Measurements from ENCODE around the gene ARHGEF25.

The ARHGEF25 gene

DNA sequence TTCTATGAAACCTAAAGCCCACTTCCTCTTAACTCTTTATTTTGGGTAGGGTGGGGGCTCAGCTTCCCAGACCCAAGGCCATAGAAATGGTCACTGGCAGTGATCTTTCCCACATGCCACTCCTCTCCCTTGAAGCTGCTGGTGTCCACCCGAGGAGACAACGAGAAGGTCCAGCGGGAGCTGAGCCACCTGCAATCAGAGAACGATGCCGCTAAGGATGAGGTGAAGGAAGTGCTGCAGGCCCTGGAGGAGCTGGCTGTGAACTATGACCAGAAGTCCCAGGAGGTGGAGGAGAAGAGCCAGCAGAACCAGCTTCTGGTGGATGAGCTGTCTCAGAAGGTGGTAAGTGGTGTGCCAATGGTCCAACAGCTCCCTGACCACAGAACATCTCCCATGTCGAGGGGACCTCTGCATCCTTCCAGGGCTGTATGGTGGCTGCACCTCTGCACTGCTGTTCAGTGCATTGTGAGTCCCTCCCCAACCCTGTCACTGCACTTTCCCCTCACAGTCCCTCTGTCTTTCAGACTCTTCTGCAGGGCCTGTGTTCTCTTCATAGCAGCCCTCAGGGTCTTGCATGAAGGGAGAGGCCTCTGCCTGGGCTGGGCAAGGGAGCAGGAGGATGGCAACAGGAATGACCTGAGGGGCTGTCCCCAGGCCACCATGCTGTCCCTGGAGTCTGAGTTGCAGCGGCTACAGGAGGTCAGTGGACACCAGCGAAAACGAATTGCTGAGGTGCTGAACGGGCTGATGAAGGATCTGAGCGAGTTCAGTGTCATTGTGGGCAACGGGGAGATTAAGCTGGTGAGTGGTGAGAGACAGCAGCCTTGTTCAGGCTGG is 39.1 kb upstream of the ARHGEF25 start:
- DNase-seq (ENCODE audit: low read depth, low spot score), result no peak
- H3K4me3 ChIP-seq (ENCODE audit: low read depth, low read length), result no peak overlapping the region
- in situ Hi-C loops (cut with HindIII; ENCODE audit: low sequenced_read_pairs), result no loop called here
- TF ChIP-seq, protein P1, sequence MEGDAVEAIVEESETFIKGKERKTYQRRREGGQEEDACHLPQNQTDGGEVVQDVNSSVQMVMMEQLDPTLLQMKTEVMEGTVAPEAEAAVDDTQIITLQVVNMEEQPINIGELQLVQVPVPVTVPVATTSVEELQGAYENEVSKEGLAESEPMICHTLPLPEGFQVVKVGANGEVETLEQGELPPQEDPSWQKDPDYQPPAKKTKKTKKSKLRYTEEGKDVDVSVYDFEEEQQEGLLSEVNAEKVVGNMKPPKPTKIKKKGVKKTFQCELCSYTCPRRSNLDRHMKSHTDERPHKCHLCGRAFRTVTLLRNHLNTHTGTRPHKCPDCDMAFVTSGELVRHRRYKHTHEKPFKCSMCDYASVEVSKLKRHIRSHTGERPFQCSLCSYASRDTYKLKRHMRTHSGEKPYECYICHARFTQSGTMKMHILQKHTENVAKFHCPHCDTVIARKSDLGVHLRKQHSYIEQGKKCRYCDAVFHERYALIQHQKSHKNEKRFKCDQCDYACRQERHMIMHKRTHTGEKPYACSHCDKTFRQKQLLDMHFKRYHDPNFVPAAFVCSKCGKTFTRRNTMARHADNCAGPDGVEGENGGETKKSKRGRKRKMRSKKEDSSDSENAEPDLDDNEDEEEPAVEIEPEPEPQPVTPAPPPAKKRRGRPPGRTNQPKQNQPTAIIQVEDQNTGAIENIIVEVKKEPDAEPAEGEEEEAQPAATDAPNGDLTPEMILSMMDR (IDR thresholded peaks at IDR 0.05; ENCODE audit: low read depth, low read length), result no peak

DNA sequence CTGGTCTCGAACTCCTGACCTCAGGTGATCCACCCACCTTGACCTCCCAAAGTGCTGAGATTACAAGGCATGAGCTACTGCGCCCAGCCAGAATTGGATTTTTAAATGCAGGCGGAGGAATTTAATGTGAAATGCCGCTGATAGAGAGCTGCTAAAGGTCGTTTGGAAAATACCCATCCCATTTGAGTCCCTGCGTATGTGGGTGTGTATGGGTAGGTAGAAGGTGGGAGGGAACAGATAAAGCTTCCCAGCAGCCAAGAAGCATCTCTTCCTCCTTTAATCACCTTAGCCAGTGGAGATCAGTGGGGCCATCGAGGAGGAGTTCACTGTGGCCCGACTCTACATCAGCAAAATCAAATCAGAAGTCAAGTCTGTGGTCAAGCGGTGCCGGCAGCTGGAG is 36.4 kb upstream of the ARHGEF25 start:
- in situ Hi-C loops (cut with HindIII; ENCODE audit: low sequenced_read_pairs), result no loop called here
- H3K4me3 ChIP-seq (ENCODE audit: low read depth, low read length), result no peak overlapping the region
- TF ChIP-seq, protein P1 (IDR thresholded peaks at IDR 0.05; ENCODE audit: low read depth, low read length), result no peak
- DNase-seq (ENCODE audit: low read depth, low spot score), result no peak

DNA sequence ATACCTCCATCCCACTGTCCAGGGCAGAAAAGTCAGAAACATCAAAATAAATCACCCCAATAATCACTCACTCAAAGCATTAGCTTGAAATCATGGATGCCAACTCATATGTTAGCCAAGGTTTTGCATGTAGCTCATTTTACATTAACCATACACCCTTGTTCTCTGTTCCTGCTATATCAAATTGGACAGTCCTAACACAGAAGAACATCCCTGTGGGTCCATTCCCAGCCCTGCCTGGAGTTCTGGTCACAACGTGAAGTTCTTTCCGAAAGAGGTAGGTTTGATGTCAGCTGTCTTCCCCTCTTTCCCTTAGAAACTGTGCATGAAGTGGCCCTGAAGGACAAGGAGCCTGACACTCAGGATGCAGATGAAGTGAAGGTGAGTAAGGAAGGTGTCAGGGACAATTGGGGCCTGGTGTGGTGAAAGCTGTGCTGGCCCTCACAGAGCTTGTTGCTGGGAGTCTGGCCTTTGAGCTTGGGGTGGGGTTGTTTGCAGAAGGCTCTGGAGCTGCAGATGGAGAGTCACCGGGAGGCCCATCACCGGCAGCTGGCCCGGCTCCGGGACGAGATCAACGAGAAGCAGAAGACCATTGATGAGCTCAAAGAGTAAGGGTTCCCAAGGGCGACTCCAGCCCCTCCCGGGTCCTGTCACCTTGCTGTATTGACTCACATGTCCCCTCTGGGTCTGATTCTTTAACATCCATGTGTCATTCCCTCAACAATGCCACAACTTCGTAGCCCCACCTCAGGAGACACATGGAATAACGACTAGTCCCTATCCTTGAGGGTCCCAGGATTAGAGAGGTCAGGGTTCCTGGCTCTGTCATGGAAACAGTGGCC is 35.2 kb upstream of the ARHGEF25 start:
- in situ Hi-C loops (cut with HindIII; ENCODE audit: low sequenced_read_pairs), result no loop called here
- no peak overlapping the region for H3K4me3 ChIP-seq (ENCODE audit: low read depth, low read length)
- DNase-seq (ENCODE audit: low read depth, low spot score), result no peak
- TF ChIP-seq, protein P1 (IDR thresholded peaks at IDR 0.05; ENCODE audit: low read depth, low read length), result no peak

DNA sequence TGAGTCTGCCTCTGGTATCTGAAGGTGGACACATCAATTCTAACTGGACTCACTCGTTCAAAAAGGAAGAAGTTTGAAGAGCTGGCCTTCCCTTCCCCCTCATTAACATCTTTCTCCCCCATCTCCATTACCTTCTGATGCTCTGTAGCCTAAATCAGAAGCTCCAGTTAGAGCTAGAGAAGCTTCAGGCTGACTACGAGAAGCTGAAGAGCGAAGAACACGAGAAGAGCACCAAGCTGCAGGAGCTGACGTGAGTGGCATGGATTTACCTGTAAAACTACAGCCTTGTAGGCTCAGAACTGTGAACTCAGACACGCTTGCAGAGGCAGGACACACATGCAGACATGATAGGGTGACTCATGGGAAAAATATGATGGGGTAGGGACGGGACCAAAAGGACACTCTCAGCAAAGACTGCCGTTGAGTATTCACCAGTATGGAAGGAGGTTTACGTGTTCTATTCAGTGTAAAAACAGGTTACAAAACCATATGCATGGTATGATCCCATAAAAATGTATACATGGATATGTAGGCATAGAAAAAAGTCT is 34.5 kb upstream of the ARHGEF25 start:
- in situ Hi-C loops (cut with HindIII; ENCODE audit: low sequenced_read_pairs), result no loop called here
- TF ChIP-seq, protein P1 (IDR thresholded peaks at IDR 0.05; ENCODE audit: low read depth, low read length), result no peak
- H3K4me3 ChIP-seq (ENCODE audit: low read depth, low read length), result no peak overlapping the region
- DNase-seq (ENCODE audit: low read depth, low spot score), result no peak

DNA sequence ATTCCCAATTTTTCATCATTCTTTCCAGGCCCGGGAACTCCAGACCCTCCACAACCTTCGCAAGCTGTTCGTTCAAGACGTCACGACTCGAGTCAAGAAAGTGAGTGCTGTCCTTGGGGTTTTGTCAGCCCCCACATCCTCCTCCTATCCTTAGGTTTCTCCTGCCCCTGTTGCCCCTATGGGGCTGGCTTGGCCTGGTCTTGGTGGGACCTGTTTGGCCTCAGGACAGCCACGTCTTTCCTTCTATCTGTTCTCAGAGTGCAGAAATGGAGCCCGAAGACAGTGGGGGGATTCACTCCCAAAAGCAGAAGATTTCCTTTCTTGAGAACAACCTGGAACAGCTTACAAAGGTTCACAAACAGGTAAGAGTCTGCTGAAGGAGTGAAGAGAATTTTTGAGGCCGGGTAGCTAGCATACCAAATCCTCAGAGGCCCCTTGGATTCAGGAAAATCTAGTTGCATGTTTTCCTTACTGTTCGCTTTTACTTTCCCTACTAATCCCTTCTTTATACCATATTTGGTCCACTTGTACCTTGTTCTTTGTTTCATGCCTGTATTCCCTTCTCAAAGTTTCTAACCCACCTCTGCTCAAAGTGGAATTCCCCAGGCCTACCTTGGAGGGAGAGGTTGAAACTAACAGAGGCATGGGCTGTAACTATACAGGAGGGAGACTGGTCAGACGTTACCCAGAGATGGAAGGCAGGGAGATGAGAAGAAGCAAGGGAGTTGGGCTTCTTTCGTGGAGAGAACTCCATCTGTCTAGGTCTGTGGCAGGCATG is 33.1 kb upstream of the ARHGEF25 start:
- in situ Hi-C loops (cut with HindIII; ENCODE audit: low sequenced_read_pairs), result no loop called here
- TF ChIP-seq, protein P1 (IDR thresholded peaks at IDR 0.05; ENCODE audit: low read depth, low read length), result no peak
- DNase-seq (ENCODE audit: low read depth, low spot score), result no peak
- no peak overlapping the region for H3K4me3 ChIP-seq (ENCODE audit: low read depth, low read length)

DNA sequence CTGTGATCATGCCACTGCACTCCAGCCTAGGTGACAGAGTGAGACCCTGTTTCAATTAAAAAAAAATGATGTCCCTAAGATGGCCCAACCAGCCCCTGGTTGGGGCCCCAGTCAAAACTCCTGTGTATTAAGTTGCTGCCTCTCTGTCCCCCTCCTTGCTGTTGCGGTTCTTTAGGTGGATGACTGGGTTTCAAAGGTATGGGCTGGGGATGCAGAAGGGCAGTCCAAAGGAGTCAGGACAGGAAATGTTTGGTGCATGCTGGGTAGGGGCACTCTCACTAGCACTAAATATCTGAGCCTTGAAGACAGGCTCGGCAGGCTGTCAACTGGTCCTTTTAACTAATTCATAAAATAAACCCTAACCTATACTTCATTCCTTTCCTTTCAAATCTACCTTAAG is 32.2 kb upstream of the ARHGEF25 start:
- in situ Hi-C loops (cut with HindIII; ENCODE audit: low sequenced_read_pairs), result no loop called here
- no peak for DNase-seq (ENCODE audit: low read depth, low spot score)
- TF ChIP-seq, protein P1 (IDR thresholded peaks at IDR 0.05; ENCODE audit: low read depth, low read length), result no peak
- no peak overlapping the region for H3K4me3 ChIP-seq (ENCODE audit: low read depth, low read length)

Measured in astrocyte of the spinal cord (primary cell).